K562 (cell line): ENCODE results near the gene NFATC3. TPM values are rescaled to one million over a fixed set of nuclear protein-coding genes. Genes with fewer than 3 reads are reported as not detected.

Experiments
- ATAC-seq: fragments of 200-7000 bp; cut with Tn5 transposase; 3 replicates; pipeline ENCODE4 v1.9.1; 2020; ENCODE audit warnings: moderate library complexity
- BruUV-seq: library from RNA; stranded (reverse); fragments of 400-500 nt; replicated peaks from 2 replicates; lab custom pipeline; 2021; lab: Mats Ljungman, UMichigan
- CTCF ChIA-PET: fragments of 300-600 bp; formaldehyde crosslinking; extraction: SDS; loops from one replicate; lab custom pipeline; 2021; ENCODE audit warnings: low intra/inter-chr PET ratio; lab: Yijun Ruan, JAX
- POLR2A ChIA-PET: fragments of 300-600, 350-650 bp; sonication (Branson Sonifier 250); formaldehyde crosslinking; extraction: SDS; loops from one replicate; lab custom pipeline; 2021; ENCODE audit warnings: antibody characterized with exemption, inconsistent platforms; lab: Yijun Ruan, JAX
- DNase-seq, 4 experiments: peaks; one replicate each; pipeline versions ENCODE4 v3.0.0 to v3.0.0-alpha.2; 2011 to 2018; ENCODE audit warnings: low spot score in 3 of 4, mixed read lengths in 3 of 4; ENCODE audit errors: extremely low read depth in 1 of 4
- FAIRE-seq: peaks from 2 replicates; lab custom pipeline; 2011; peaks lifted over from hg19 to GRCh38; lab: Jason Lieb, UNC
- H2AFZ ChIP-seq: 2 replicates; pipeline ENCODE4 v1.6.0; 2011; ENCODE audit warnings: low read depth, low read length, control low read depth, inconsistent platforms
- H3K27ac ChIP-seq: fragments of 200-600 bp; 3 replicates; pipeline ENCODE4 v1.8.0; 2011; ENCODE audit warnings: low read depth, mild to moderate bottlenecking, control low read depth, inconsistent platforms, low read length, moderate library complexity, mixed read lengths; ENCODE audit errors: extremely low read depth
- H3K27me3 ChIP-seq, 2 experiments: fragments of 300-600 bp in 1 of 2; 2 replicates in 1 of 2; 3 replicates in 1 of 2; pipeline versions ENCODE4 v1.6.0 to v1.8.0; 2011; ENCODE audit warnings: inconsistent platforms in 2 of 2, low read length in 2 of 2, mild to moderate bottlenecking in 1 of 2, mixed read lengths in 1 of 2, moderate library complexity in 1 of 2; ENCODE audit not compliant: control insufficient read depth in 2 of 2, insufficient read depth in 2 of 2
- H3K36me3 ChIP-seq: fragments of 300-600 bp; 3 replicates; pipeline ENCODE4 v1.8.0; 2011; ENCODE audit warnings: mild to moderate bottlenecking, low read length, inconsistent platforms; ENCODE audit not compliant: control insufficient read depth, insufficient read depth
- H3K4me1 ChIP-seq, 2 experiments: fragments of 200-600 bp in 1 of 2; replicated peaks in 1 of 2; 2 replicates in 1 of 2; 3 replicates in 1 of 2; pipeline versions ENCODE4 v1.5.1 to v1.8.0; 2011; ENCODE audit warnings: inconsistent platforms in 2 of 2, low read length in 2 of 2, mild to moderate bottlenecking in 1 of 2, mixed read lengths in 1 of 2, moderate library complexity in 1 of 2; ENCODE audit not compliant: control insufficient read depth in 2 of 2, insufficient read depth in 2 of 2
- H3K4me2 ChIP-seq: 2 replicates; pipeline ENCODE4 v1.6.1; 2011; ENCODE audit warnings: low read length, control low read depth, inconsistent platforms, mixed read lengths; ENCODE audit not compliant: insufficient read depth
- H3K4me3 ChIP-seq: fragments of 200-600 bp; sonication (generic), shearing (Covaris generic); 2 replicates; pipeline ENCODE4 v1.5.1; 2016; ENCODE audit warnings: control low read depth, inconsistent platforms
- H3K79me2 ChIP-seq: fragments of 200-600 bp; 3 replicates; pipeline ENCODE4 v1.8.0; 2011; ENCODE audit warnings: low read length, inconsistent platforms; ENCODE audit not compliant: control insufficient read depth, insufficient read depth
- H3K9ac ChIP-seq, 2 experiments: 2 replicates each; pipeline versions ENCODE4 v1.6.0 to v1.6.1; 2011; ENCODE audit warnings: low read depth in 2 of 2, low read length in 2 of 2, control low read depth in 1 of 2, inconsistent platforms in 1 of 2, mild to moderate bottlenecking in 1 of 2, mixed read lengths in 1 of 2; ENCODE audit not compliant: insufficient read depth in 1 of 2
- H3K9me1 ChIP-seq: one replicate; pipeline ENCODE4 v1.6.0; 2011; ENCODE audit warnings: inconsistent platforms, mild to moderate bottlenecking, low read length, moderate library complexity; ENCODE audit not compliant: control insufficient read depth, insufficient read depth
- H3K9me3 ChIP-seq: replicated peaks from 2 replicates; pipeline ENCODE4 v1.5.1; 2011; ENCODE audit warnings: low read depth, low read length, inconsistent platforms; ENCODE audit not compliant: control insufficient read depth, insufficient read depth
- H4K20me1 ChIP-seq: replicated peaks from 2 replicates; pipeline ENCODE4 v1.6.1; 2011; ENCODE audit warnings: low read length, inconsistent platforms, mixed read lengths; ENCODE audit not compliant: control insufficient read depth, insufficient read depth
- CEBPG ChIP-seq, 3 experiments: fragments of 200-800 bp in 1 of 3; sonication (Bioruptor generic) in 1 of 3; sonication (generic) in 1 of 3; formaldehyde crosslinking in 1 of 3; IDR thresholded peaks in 2 of 3; conservative IDR thresholded peaks in 1 of 3; 2 replicates each; pipeline versions ENCODE4 v1.6.1 to v1.8.0; 2016 to 2022; ENCODE audit warnings: missing compliant biosample characterization in 2 of 3, missing genetic modification characterization in 2 of 3, mild to moderate bottlenecking in 1 of 3, missing genetic modification reagents in 1 of 3
- CHD4 ChIP-seq: fragments of 200-600 bp; sonication (generic); IDR thresholded peaks from 3 replicates; pipeline ENCODE4 v1.6.1; 2012; ENCODE audit warnings: low read depth, mild to moderate bottlenecking, mixed read lengths, low read length, inconsistent platforms; ENCODE audit not compliant: insufficient read depth, insufficient replicate concordance, poor library complexity, severe bottlenecking
- EP300 ChIP-seq: IDR thresholded peaks from 2 replicates; pipeline ENCODE4 v1.6.1; 2012; ENCODE audit warnings: low read length, improper control_type of control experiment
- FOS ChIP-seq: IDR thresholded peaks from 3 replicates; pipeline ENCODE4 v1.6.1; 2011; ENCODE audit not compliant: insufficient read length; ENCODE audit errors: extremely low read depth
- KDM4B ChIP-seq, 2 experiments: fragments of 450-650 bp in 1 of 2; sonication (generic) in 1 of 2; IDR thresholded peaks; 2 replicates each; pipeline ENCODE4 v1.6.1; 2016 to 2017; ENCODE audit warnings: borderline replicate concordance in 2 of 2, antibody characterized with exemption in 1 of 2, low read depth in 1 of 2, mild to moderate bottlenecking in 1 of 2
- NFIC ChIP-seq: fragments of 450-650 bp; IDR thresholded peaks from 2 replicates; pipeline ENCODE4 v1.6.1; 2017; ENCODE audit warnings: mild to moderate bottlenecking, inconsistent platforms
- NONO ChIP-seq, 2 experiments: fragments of 200-400 bp in 1 of 2; fragments of 450-650 bp in 1 of 2; formaldehyde crosslinking in 1 of 2; IDR thresholded peaks; 2 replicates each; pipeline ENCODE4 v1.6.1; 2017; ENCODE audit warnings: low read depth in 2 of 2, mild to moderate bottlenecking in 2 of 2, moderate library complexity in 2 of 2, low read length in 1 of 2
- SRSF1 ChIP-seq: fragments of 200-400 bp; formaldehyde crosslinking; IDR thresholded peaks from 2 replicates; pipeline ENCODE4 v1.6.1; 2017; ENCODE audit warnings: mild to moderate bottlenecking, low read depth, low read length, moderate library complexity
- TCFL5 ChIP-seq: fragments of 250-450 bp; sonication (Bioruptor Pico); conservative IDR thresholded peaks from 2 replicates; pipeline ENCODE4 v1.6.1; 2021; ENCODE audit warnings: mild to moderate bottlenecking, moderate library complexity, matching md5 sums
- TFAM ChIP-seq: fragments of 250-450 bp; sonication (Bioruptor Pico); conservative IDR thresholded peaks from 2 replicates; pipeline ENCODE4 v1.5.0; 2021; ENCODE audit warnings: mild to moderate bottlenecking, moderate library complexity
- ZNF197 ChIP-seq: fragments of 200-800 bp; sonication (Bioruptor generic); IDR thresholded peaks from 2 replicates; pipeline ENCODE4 v1.6.1; 2016; ENCODE audit warnings: low read depth, missing genetic modification characterization, missing compliant biosample characterization
- ZNF311 ChIP-seq: fragments of 250-450 bp; sonication (Bioruptor Pico); IDR thresholded peaks from 2 replicates; pipeline ENCODE4 v1.4.0; 2020; ENCODE audit warnings: mild to moderate bottlenecking, moderate library complexity
- ZNF668 ChIP-seq: fragments of 250-450 bp; sonication (Bioruptor Pico); IDR thresholded peaks from 2 replicates; pipeline ENCODE4 v1.8.0; 2022; ENCODE audit warnings: mild to moderate bottlenecking, inconsistent platforms
- ZNF707 ChIP-seq: fragments of 250-450 bp; sonication (Bioruptor Pico); conservative IDR thresholded peaks from 2 replicates; pipeline ENCODE4 v1.8.0; 2022; ENCODE audit warnings: inconsistent platforms, mild to moderate bottlenecking, moderate library complexity
- WGBS: fragments of 100-300 bp; shearing (Covaris generic); methylation state at CpG from one replicate; pipeline ENCODE4 v1.1.6; 2016; ENCODE audit warnings: low coverage, mixed read lengths; ENCODE audit not compliant: insufficient coverage; ENCODE audit errors: missing lambda C conversion rate; 5-methylcytosine and 5-hydroxymethylcytosine counted together
- in situ Hi-C: fragments of 300-500 bp; cut with MboI; formaldehyde crosslinking; loops from 4 replicates; pipeline ENCODE4 v1.15.0; 2018; ENCODE audit warnings: inconsistent platforms, mixed read lengths
- intact Hi-C: fragments of 100-400 bp; cut with micrococcal nuclease; formaldehyde crosslinking; loops from 2 replicates; pipeline ENCODE4 v1.14.2; 2022
- polyA plus RNA-seq, 8 experiments: library from polyadenylated mRNA; depleted of rRNA in 4 of 8; stranded (reverse) in 5 of 8; unstranded in 3 of 8; fragments of >200 nt; fragmentation: Nextera tagmentation in 2 of 8; fragmentation: Illumina TruSeq in 1 of 8; extraction: Ambion mirVana in 2 of 8; extraction: Trizol in 1 of 8; gene quantifications; 2 replicates each; pipeline versions ENCODE4 v1.2.1 to v1.2.3, GENCODE V29; 2011 to 2014; ENCODE audit warnings: inconsistent platforms in 1 of 8, missing spikeins in 1 of 8
- total RNA-seq, 7 experiments: library from RNA; depleted of rRNA in 6 of 7; stranded (reverse); fragments of >200 nt in 6 of 7; fragmentation: Illumina TruSeq in 2 of 7; extraction: Trizol in 2 of 7; gene quantifications; 2 replicates each; pipeline versions ENCODE4 v1.2.1 to v1.2.3, GENCODE V29; 2011 to 2021; ENCODE audit warnings: low replicate concordance in 1 of 7
- TF ChIP-seq, protein P1 (sequence below): fragments of 450-650 bp; formaldehyde crosslinking; IDR thresholded peaks from 2 replicates; pipeline ENCODE4 v1.4.0; 2020; ENCODE audit warnings: mild to moderate bottlenecking, moderate library complexity
- TF ChIP-seq, protein P2 (sequence below): fragments of 450-650 bp; IDR thresholded peaks from 2 replicates; pipeline ENCODE4 v1.6.1; 2014; ENCODE audit warnings: low read depth, mild to moderate bottlenecking, moderate library complexity, borderline replicate concordance

The NFATC3 gene
- total and polyA plus RNA-seq, 9 of the 15 experiments (the other 6 are each of a cell fraction or from before 2014, with no cell fraction given) = 15.7 to 98.4 (median 59.4) TPM

DNA sequence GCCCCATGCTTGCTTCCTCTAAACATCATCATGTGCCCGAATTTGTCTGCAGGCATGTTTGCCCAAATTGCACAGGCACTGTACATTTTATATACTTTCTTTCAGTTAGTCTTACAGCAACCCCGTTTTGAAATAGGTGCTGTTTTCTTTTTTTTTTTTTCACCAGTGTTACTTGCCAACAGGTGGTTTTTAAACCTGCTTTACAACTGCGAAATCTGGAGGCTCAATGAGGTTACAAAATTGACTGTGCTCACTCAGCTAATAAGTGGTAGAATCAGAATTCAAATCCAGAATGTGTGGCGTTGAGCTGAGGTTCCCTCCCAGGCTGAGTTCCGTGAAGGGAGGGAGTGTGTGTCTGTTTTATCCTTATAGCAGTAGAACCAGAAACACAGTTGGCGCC, 165.8 kb downstream of the NFATC3 start:
- TF ChIP-seq FOS = no peak
- TF ChIP-seq ZNF197 (CRISPR knock-in tag) = no peak
- no peak for TF ChIP-seq EP300
- TF ChIP-seq, protein P1, sequence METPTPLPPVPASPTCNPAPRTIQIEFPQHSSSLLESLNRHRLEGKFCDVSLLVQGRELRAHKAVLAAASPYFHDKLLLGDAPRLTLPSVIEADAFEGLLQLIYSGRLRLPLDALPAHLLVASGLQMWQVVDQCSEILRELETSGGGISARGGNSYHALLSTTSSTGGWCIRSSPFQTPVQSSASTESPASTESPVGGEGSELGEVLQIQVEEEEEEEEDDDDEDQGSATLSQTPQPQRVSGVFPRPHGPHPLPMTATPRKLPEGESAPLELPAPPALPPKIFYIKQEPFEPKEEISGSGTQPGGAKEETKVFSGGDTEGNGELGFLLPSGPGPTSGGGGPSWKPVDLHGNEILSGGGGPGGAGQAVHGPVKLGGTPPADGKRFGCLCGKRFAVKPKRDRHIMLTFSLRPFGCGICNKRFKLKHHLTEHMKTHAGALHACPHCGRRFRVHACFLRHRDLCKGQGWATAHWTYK = no peak
- TF ChIP-seq NFIC = no peak
- TF ChIP-seq ZNF668 = no peak
- TF ChIP-seq TCFL5 = no peak
- TF ChIP-seq TFAM (CRISPR knock-in tag) = no peak
- no peak for TF ChIP-seq ZNF311 (CRISPR knock-in tag)
- no peak for TF ChIP-seq CHD4
- no peak for TF ChIP-seq SRSF1
- no peak for TF ChIP-seq KDM4B (IDR thresholded peaks at IDR 0.05; ENCODE audit: borderline replicate concordance in 2 of 2, low read depth in 1 of 2)
- no peak for TF ChIP-seq ZNF707 (CRISPR knock-in tag)
- TF ChIP-seq, protein P2, sequence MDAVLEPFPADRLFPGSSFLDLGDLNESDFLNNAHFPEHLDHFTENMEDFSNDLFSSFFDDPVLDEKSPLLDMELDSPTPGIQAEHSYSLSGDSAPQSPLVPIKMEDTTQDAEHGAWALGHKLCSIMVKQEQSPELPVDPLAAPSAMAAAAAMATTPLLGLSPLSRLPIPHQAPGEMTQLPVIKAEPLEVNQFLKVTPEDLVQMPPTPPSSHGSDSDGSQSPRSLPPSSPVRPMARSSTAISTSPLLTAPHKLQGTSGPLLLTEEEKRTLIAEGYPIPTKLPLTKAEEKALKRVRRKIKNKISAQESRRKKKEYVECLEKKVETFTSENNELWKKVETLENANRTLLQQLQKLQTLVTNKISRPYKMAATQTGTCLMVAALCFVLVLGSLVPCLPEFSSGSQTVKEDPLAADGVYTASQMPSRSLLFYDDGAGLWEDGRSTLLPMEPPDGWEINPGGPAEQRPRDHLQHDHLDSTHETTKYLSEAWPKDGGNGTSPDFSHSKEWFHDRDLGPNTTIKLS = no peak
- no peak for TF ChIP-seq NONO (IDR thresholded peaks at IDR 0.05; ENCODE audit: low read depth in 2 of 2, low read length in 1 of 2)
- no peak for TF ChIP-seq CEBPG (CRISPR knock-in tag; IDR thresholded peaks at IDR 0.05)
- TF ChIP-seq CEBPG (tag; conservative IDR thresholded peaks at IDR 0.05 in 1 of 2, IDR thresholded peaks at IDR 0.05 in 1 of 2) = no peak
- in situ Hi-C loops = no loop called here
- Histone ChIP-seq H3K4me3 (no peak overlapping the region), H3K9me3 (no peaks in the 10 kb centered on the region), H3K79me2 (peaks cover 2% of the 10 kb centered on the region; the same call in 2 of the 3 replicates), H3K27ac (no peak overlapping the region), H4K20me1 (peaks cover 3% of the 10 kb centered on the region; the same call in 1 of the 2 replicates), H3K4me2 (no peak overlapping the region), H3K9me1 (peaks cover 8% of the 10 kb centered on the region), H3K36me3 (peaks cover 7% of the 10 kb centered on the region; the same call in 1 of the 3 replicates), H2AFZ (no peak overlapping the region), H3K4me1 (peaks cover 16 to 17% of the 10 kb centered on the region in 2 experiments), H3K27me3 (no peaks in the 10 kb centered on the region), H3K9ac (no peak overlapping the region)
- WGBS = 59% methylated on average over 6 of the region's 6 CpGs
- CTCF ChIA-PET = no interaction called here
- ATAC-seq (no peak), DNase-seq (no peak), FAIRE-seq (no peak)
- POLR2A ChIA-PET = interaction anchor here (1.3 kb wide), 1 partner anchor 13 kb away, joined by 5 read pairs; the partner anchor contains the start of gene SLC7A6
- no TSS peak for BruUV-seq
- intact Hi-C loops = no loop called here
